Esophagus muscularis mucosa (tissue), 4 donors: ENCODE measurements around the gene RSPO3. TPM values are rescaled to one million over a fixed set of nuclear protein-coding genes. Genes with fewer than 3 reads are reported as not detected.

Experiments used
- DNase-seq: peaks from one replicate; pipeline ENCODE4 v3.0.0-alpha.2; 2017; ENCODE audit errors: extremely low spot score
- H3K27ac ChIP-seq, 4 donors: fragments of 200-600 bp; sonication (generic); replicated peaks in 1 of 4; 1 replicate in 3 of 4; 2 replicates in 1 of 4; pipeline ENCODE4 v1.5.1; 2016 to 2019; ENCODE audit warnings: mild to moderate bottlenecking in 1 of 4
- H3K27me3 ChIP-seq, 4 donors: fragments of 200-600 bp; sonication (generic); one replicate each; pipeline versions ENCODE4 v1.5.1 to v1.6.0; 2016 to 2019
- H3K36me3 ChIP-seq, 4 donors: fragments of 200-600 bp; sonication (generic); one replicate each; pipeline ENCODE4 v1.5.1; 2016 to 2019
- H3K4me1 ChIP-seq, 4 donors: fragments of 200-600 bp; sonication (generic); one replicate each; pipeline ENCODE4 v1.5.1; 2016 to 2019
- H3K4me3 ChIP-seq, 4 donors: fragments of 200-600 bp; sonication (generic); 1 replicate in 2 of 4; 2 replicates in 2 of 4; pipeline ENCODE4 v1.5.1; 2016 to 2019; ENCODE audit warnings: mild to moderate bottlenecking in 4 of 4, moderate library complexity in 1 of 4
- H3K9me3 ChIP-seq, 4 donors: fragments of 200-600 bp; sonication (generic); 1 replicate in 3 of 4; 2 replicates in 1 of 4; pipeline ENCODE4 v1.5.1; 2016 to 2019
- CTCF ChIP-seq, 3 experiments: fragments of 200-600 bp in 2 of 3; fragments of 450-650 bp in 1 of 3; sonication (generic) in 2 of 3; IDR thresholded peaks; one replicate each; pipeline ENCODE4 v1.5.1; 2017 to 2019; ENCODE audit warnings: antibody characterized with exemption in 3 of 3, mild to moderate bottlenecking in 2 of 3, moderate library complexity in 1 of 3
- EP300 ChIP-seq: sonication (generic); formaldehyde crosslinking; IDR thresholded peaks from one replicate; pipeline ENCODE4 v1.6.1; 2017; ENCODE audit warnings: antibody characterized with exemption
- POLR2A ChIP-seq: fragments of 450-650 bp; IDR thresholded peaks from one replicate; pipeline ENCODE4 v1.6.1; 2017; ENCODE audit warnings: antibody characterized with exemption, moderate library complexity, mild to moderate bottlenecking, low read depth
- POLR2AphosphoS5 ChIP-seq, 2 donors: sonication (generic); formaldehyde crosslinking; IDR thresholded peaks; one replicate each; pipeline ENCODE4 v1.6.1; 2017; ENCODE audit warnings: antibody characterized with exemption in 2 of 2
- WGBS: methylation state at CpG from one replicate; pipeline ENCODE4 v1.1.5; 2018; 5-methylcytosine and 5-hydroxymethylcytosine counted together
- intact Hi-C: fragments of 100-400 bp; cut with DNase I; formaldehyde crosslinking; loops from one replicate; pipeline ENCODE4 v1.15.1; 2023
- total RNA-seq, 4 donors: library from RNA; depleted of rRNA; stranded (reverse); fragments of >200 nt; gene quantifications; one replicate each; pipeline versions ENCODE4 v1.1.0 to v1.2.1, GENCODE V29; 2016

RSPO3 gene
- total RNA-seq, 4 donors from 2014 or later: 32.0 to 123 (median 47.7) TPM

DNA sequence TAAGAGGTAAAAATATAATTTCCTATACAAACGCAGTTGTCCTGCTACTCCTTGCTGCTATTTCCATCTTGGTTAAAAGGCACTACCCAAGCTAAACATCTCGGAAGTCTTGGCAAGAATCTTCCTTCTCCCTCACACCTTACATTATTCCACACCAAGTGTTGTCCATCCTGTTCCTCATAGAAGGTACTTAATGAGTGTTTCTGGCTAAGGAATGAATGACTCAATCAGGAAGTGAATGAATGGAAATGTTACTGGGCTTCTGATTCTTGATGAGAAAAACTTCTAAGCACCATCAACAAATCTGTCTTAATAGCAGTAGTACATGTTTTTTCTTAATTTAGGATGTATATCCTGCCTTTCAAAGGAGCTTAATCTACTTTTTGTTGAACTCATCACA, 40.6 kb upstream of the RSPO3 start:
- TF ChIP-seq EP300 (no peak), POLR2A (no peak), POLR2AphosphoS5 (IDR thresholded peaks at IDR 0.05) (no peak), CTCF (IDR thresholded peaks at IDR 0.05) (no peak)
- no peaks in the 10 kb centered on the region for H3K36me3 ChIP-seq
- intact Hi-C loops: no loop called here
- peaks cover 0 to 7% (median 2%) of the 10 kb centered on the region in 4 donors for H3K4me1 ChIP-seq
- H3K27me3 ChIP-seq: no peaks in the 10 kb centered on the region
- WGBS: 88% methylated on average over 2 of the region's 2 CpGs
- no peak overlapping the region for H3K27ac ChIP-seq
- no peaks in the 10 kb centered on the region for H3K9me3 ChIP-seq
- no peak overlapping the region for H3K4me3 ChIP-seq
- DNase-seq: no peak

- Histone ChIP-seq H3K36me3 (no peaks in the 10 kb centered on the region), H3K9me3 (no peaks in the 10 kb centered on the region), H3K27ac (no peak overlapping the region), H3K4me1 (peaks cover 0 to 7% (median 2%) of the 10 kb centered on the region in 4 donors), H3K4me3 (no peak overlapping the region), H3K27me3 (no peaks in the 10 kb centered on the region)
- intact Hi-C loops: no loop called here
- DNase-seq: no peak
- WGBS: 95% methylated on average over 5 of the region's 5 CpGs
- no peak for TF ChIP-seq CTCF (IDR thresholded peaks at IDR 0.05)
- TF ChIP-seq POLR2A: no peak
- no peak for TF ChIP-seq POLR2AphosphoS5 (IDR thresholded peaks at IDR 0.05)
- TF ChIP-seq EP300: no peak
Measured at GRCh38 chr6:127078669-127079068, 39.8 kb upstream of the RSPO3 start.

DNA sequence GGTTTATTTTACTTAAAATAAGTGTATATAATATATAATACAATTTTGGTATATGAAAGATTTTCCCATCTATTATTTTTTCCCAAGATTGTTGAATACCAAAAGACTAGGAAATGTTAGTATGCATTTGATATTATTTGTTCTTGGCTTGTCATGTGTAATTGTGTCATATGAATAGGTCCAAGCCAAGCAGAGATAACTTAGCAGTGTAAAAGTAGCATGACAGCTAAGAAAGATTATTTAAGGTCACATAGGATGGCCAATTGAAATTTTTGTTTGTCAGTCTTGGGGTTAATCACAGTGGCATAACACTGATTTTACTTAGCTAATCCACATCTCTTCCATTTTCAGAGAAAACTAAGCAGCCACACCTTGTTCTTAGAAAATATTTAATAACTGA, 38.8 kb upstream of the RSPO3 start:
- intact Hi-C loops: no loop called here
- no peaks in the 10 kb centered on the region for H3K36me3 ChIP-seq
- H3K4me1 ChIP-seq: peaks cover 0 to 7% (median 2%) of the 10 kb centered on the region in 4 donors
- DNase-seq: no peak
- H3K4me3 ChIP-seq: no peak overlapping the region
- no peaks in the 10 kb centered on the region for H3K9me3 ChIP-seq
- no peak overlapping the region for H3K27ac ChIP-seq
- TF ChIP-seq POLR2AphosphoS5 (IDR thresholded peaks at IDR 0.05) (no peak), CTCF (IDR thresholded peaks at IDR 0.05) (no peak), POLR2A (no peak), EP300 (no peak)
- H3K27me3 ChIP-seq: no peaks in the 10 kb centered on the region

DNA sequence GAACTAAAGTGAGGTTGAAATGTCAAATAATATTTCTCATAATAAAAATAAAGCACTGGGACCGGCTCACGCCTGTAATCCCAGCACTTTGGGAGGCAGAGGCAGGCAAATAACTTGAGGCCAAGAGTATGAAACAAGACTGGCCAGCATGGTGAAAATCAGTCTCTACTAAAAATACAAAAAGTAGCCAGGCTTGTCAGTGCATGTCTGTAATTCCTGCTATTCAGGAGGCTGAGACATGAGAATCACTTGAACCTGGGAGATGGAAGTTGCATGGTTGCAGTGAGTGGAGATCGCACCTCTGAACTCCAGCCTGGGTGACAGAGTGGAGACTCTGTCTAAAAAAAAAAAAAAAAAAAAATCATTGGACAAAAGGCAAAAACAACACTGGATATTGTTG, 38.4 kb upstream of the RSPO3 start:
- peaks cover 0 to 7% (median 2%) of the 10 kb centered on the region in 4 donors for H3K4me1 ChIP-seq
- H3K4me3 ChIP-seq: no peak overlapping the region
- intact Hi-C loops: no loop called here
- no peak for DNase-seq
- no peaks in the 10 kb centered on the region for H3K27me3 ChIP-seq
- 61% methylated on average over 3 of the region's 3 CpGs for WGBS
- TF ChIP-seq POLR2A (no peak), EP300 (no peak), POLR2AphosphoS5 (IDR thresholded peaks at IDR 0.05) (no peak), CTCF (IDR thresholded peaks at IDR 0.05) (no peak)
- H3K9me3 ChIP-seq: no peaks in the 10 kb centered on the region
- H3K27ac ChIP-seq: no peak overlapping the region
- no peaks in the 10 kb centered on the region for H3K36me3 ChIP-seq

DNA sequence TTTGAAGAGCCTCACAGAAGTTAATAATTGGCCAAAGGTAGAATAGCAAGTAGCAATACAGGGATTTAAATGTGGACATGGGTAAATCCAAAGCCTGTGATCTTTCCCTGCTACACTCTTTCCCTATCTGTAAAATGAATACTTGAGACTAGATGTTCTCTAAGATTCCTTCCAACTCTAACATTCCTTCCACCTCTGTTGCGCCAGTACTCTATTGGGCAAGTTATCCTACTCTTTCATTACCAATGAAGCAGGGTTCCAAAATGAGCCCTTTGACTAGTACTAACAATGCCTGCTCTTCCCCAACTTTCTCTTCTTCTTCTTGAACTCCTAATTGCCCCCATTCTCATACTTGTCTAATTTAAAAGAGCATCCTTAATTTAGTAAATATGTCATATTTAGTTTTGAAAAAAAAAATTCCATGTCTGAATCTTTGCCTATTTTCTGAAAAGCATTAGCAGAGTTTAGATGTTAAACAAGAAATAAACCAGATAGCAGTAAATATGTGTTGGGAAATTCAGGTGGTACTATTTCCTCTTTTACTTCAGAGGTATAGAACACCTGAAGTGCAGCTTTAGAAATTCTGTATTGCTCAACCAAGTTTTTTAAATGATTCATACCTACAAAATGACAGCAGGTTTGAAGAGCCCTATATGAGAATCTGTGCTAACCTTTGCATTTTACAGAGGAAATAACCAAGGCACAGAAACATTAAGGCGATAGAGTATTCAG, 35.1 kb upstream of the RSPO3 start:
- H3K27me3 ChIP-seq: no peaks in the 10 kb centered on the region
- H3K4me3 ChIP-seq: no peak overlapping the region
- H3K27ac ChIP-seq: no peak overlapping the region
- H3K9me3 ChIP-seq: no peaks in the 10 kb centered on the region
- no peak for DNase-seq
- WGBS: 96% methylated on average over 2 of the region's 2 CpGs
- H3K36me3 ChIP-seq: no peaks in the 10 kb centered on the region
- TF ChIP-seq POLR2AphosphoS5 (IDR thresholded peaks at IDR 0.05) (no peak), CTCF (IDR thresholded peaks at IDR 0.05) (no peak), POLR2A (no peak), EP300 (no peak)
- peaks cover 0 to 7% (median 2%) of the 10 kb centered on the region in 4 donors for H3K4me1 ChIP-seq
- intact Hi-C loops: no loop called here
